DMS 273 treated with DMSO at 0.1 percent for 48 hours (cell line): ENCODE data around the gene FAM124A.

Source experiments
- DNase-seq: peaks from one replicate; lab custom pipeline; 2025; lab: John Stamatoyannopoulos, UW

Gene FAM124A

DNA sequence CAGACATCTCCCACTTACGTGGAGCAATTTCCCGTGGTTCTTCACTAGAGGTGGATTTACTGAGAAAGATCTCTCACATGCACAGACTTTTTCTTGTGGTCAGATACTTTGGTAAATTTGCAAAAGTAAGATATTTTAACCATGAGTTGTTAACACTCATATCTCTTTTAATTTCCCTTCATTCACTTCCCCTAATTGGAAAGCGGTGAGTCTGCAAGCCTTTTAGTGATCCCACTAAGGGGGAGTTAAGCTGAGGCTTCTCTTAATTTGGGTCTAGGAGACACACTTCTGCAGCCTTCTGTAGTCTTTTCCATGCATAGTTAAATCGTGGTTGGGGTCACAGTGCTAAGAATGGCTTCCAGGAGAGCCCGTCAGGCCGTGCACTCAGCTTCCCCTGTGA, 86.6 kb downstream of the FAM124A start:
- DNase-seq, result no peak

DNA sequence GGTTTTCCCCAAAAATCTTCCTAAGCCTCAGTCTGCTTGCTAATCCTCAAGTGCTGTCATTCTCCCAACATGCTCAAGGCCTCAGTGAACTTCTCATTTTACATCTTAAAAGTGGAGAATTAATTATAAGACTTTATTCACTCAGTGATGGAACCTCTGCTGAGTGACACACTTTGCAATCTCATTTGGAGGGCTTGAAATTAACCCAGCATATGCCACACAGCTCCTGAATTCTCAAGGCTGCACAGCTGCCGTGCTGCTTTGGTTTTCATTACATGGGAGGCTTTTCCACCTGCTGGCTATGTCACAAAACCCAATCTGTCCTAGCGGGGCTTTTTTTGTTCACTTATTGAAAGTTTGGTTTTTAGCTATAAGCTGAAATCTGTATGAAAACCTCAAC, 89.0 kb downstream of the FAM124A start:
- no peak for DNase-seq

GRCh38 chr13:51311957-51312520, 89.8 kb downstream of the FAM124A start:
- no peak for DNase-seq

GRCh38 chr13:51313619-51314018, 91.4 kb downstream of the FAM124A start:
- no peak for DNase-seq

GRCh38 chr13:51317262-51317661, 95.1 kb downstream of the FAM124A start:
- no peak for DNase-seq

GRCh38 chr13:51318015-51318414, 95.8 kb downstream of the FAM124A start:
- DNase-seq, result no peak

GRCh38 chr13:51318876-51319275, 96.7 kb downstream of the FAM124A start:
- no peak for DNase-seq

DNA sequence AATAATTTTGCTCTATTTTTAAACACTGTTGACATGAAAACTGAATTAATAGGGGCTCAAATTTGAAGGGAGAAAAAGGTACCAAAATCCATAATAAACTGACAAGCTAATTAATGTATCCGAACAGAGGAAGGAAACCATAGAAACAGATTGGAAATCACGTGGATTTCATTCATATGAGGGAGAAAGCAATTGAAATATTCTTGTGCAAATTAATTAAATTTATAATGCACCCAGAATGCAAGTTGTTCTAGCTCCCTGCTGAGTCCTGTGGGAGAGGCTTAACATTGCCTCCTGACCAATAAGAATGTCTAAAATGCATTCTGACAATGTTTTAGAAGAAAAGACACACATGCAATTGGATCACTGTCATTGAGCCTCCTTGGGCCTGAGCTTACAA, 99.6 kb downstream of the FAM124A start:
- no peak for DNase-seq

- no peak for DNase-seq
Observed at GRCh38 chr13:51322826-51323225, 100.6 kb downstream of the FAM124A start.

GRCh38 chr13:51323824-51324511, 101.8 kb downstream of the FAM124A start:
- no peak for DNase-seq

DNA sequence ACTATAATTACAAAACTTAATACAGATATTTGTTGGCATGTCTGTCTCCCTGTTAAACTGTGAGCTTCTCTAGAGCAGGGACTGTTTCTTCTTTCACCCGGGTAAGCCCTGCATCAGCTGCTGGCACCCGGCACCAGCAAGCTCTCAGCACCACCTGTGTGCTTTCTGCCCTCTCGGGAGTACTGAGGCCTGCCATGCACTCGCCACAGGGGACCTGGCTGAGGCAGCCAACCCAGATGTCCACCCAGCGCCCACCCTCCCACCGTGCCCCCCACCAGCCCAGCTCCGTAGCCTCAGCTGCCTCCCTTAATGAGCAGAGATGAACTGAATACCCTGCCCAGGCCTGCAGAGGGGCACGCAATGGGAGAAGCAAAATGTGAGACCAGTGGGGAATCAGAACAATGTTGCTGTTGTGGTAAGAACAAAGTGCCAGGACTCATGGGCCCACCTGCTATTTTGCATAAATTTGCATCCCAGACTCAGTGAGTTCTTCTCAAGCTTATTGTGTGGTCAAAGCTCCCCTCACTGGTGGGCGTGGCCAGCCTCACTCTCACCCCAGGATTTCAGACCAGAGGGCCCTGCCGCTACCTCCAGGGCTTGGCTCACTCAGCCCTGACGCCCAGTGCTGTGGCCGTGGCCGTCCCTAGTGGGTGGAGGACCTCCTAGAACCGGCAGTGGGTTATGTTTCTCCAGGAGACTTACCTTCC, 102.7 kb downstream of the FAM124A start:
- DNase-seq, result no peak

DNA sequence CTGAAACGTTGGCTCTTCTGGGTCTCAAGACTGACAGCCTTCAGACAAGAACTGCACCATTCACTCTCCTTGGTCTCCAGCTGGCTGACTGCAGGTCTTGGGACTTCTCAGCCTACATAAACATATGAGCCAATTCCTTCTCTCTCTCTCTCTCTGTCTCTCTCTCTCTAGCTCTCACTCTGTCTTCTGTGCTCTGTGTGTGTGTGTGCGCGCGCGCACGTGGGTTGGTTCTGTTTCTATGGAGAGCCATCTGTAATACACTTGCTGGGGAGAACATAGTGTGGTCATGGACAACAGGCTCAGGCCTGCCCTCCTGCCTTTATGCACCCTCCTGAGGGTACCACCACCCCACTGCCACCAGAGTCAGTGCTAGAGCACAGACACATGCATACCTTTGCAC, 103.6 kb downstream of the FAM124A start:
- DNase-seq, result no peak

DNA sequence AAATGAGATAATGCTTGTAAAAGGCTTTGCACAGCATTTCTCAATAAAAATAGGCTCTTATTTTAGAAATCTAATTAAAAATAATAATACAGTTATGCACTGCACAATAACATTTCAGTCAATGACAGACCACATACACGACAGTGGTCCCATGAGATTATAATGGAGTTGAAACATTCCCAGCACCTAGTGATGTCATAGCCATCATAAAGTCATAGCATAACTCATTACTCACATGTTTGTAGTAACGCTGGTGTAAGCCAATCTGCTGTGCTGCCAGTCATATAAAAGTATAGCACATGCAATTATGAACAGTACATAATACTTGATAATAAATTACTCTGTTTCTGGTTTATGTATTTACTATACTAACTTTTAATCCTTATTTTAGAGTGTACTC, 104.6 kb downstream of the FAM124A start:
- no peak for DNase-seq

DNA sequence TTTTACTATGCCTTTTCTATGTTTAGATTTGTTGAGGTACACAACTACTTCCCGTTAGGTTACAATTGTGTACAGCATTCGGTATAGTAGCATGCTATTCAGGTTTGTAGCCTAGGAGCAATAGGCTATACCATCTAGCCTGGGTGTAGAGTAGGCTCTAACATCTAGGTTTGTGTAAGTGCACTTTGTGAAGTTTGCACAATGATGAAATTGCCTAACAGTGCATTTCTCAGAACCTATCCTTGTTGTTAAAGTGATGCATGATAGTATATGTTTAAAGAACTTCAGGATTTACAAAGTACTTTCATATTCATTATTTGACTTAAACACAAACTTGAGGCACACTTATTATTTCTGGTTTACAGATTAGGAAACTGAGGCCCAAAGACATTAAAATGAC, 105.8 kb downstream of the FAM124A start:
- DNase-seq, result no peak

GRCh38 chr13:51328488-51328887, 106.3 kb downstream of the FAM124A start:
- no peak for DNase-seq

GRCh38 chr13:51329606-51330005, 107.4 kb downstream of the FAM124A start:
- DNase-seq, result no peak

DNA sequence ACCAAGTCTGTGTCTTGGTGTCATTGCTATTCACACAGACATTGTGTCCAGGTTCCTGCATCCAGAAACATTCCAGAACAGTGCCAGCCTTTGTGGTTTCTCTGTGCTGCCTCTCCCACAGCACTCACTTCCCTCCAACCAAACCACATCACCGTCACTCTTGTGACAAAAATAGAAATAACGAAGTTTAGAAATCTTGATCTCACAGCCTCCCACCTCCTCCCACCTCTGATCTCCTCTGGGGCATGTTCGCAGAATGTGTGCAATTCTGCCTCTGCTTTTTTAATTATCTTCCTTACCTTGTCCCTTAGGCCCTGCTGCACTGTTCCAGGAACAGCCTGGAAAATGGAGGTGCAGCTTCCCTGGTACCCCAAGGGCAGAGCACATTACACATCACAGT, 108.6 kb downstream of the FAM124A start:
- no peak for DNase-seq

DNA sequence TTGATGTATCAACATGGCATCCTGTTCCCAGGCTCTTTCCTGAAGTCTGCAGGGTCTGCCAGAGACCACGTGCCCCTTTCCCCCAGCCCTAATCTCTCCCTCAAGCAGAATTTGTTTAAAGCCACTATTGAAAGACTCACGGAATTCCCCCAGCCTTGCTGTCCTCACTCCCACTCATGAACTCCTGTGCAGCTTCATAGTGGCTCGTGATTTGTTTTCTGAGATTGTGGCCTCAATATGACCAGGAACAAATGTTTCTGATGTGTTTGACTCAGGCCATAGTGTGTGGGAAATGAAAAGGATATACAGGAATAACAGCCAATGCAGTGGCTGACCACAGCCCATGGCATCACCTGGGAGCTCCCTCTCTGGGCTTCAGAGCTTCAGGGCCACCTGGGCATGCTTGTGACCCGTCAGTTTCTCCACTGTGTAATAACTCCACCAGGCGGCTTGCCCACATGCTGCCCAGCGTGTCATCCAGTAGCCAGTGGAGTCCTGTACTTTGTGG, 109.2 kb downstream of the FAM124A start:
- DNase-seq, result no peak

- no peak for DNase-seq
Observed at GRCh38 chr13:51332566-51333361, 110.6 kb downstream of the FAM124A start.

DNA sequence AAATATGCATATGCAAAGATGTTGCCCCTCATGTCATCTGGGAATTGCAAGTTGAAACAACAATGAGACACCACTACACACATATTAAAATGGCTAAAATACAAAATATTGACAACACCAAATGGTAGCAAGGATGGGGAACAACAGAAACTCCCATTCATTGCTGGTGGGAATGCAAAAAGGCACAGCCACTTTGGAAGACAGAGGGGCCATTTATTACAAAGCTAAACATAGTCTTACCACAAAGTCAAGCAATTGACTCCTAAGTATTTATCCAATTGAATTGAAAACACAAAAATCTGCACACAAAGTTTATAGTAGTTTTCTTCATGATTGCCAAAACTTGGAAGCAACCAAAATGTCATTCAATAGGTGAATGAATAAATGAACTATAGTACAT, 111.2 kb downstream of the FAM124A start:
- no peak for DNase-seq

DNA sequence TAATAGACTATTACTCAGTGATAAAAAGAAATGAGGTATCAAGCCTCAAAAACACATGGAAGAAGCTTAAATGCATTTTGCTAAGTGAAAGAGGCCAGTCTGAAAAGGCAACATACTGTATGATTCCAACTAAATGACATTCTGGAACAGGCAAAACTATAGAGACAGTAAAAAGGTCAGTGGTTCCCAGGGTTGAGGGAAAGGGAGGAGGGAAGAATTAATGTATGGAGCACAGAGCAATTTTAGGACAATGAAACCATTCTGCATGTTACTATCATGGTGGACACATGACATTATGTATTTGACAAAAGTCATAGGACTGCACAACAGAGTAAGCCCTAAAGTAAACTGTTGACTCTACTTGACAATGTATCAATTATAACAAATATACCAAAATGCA, 111.6 kb downstream of the FAM124A start:
- no peak for DNase-seq
